ENCODE data around the gene RUSF1.
"Not testable (repeated sequence)": the region's sequence is repeated elsewhere in the genome, so short reads cannot be mapped to it uniquely, and the experiment has no call there.

RUSF1 gene

GRCh38 chr16:31507929-31508705, at the start of gene RUSF1:
RUSF1 (minus strand) TSS chr16:31508391; CDS start chr16:31508373, 18 bp downstream.
- TF ChIP-seq CTCF (IDR thresholded peaks at IDR 0.05; ENCODE audit: control insufficient read depth, insufficient read depth, low read depth, low read length, missing control alignments): no peak
- DNase-seq (ENCODE audit: low read depth): peak; percentile 55
- H3K4me3 ChIP-seq (ENCODE audit: control insufficient read depth, low read depth, low read length): peak within 1 kb of the TSS; percentile 71

GRCh38 chr16:31542763-31543162, 34.6 kb upstream of the RUSF1 start:
- no peak for DNase-seq (ENCODE audit: low read depth)
- no peak for TF ChIP-seq CTCF (IDR thresholded peaks at IDR 0.05; ENCODE audit: control insufficient read depth, insufficient read depth, low read depth, low read length, missing control alignments)
- H3K4me3 ChIP-seq (ENCODE audit: control insufficient read depth, low read depth, low read length): no peak overlapping the region

DNA sequence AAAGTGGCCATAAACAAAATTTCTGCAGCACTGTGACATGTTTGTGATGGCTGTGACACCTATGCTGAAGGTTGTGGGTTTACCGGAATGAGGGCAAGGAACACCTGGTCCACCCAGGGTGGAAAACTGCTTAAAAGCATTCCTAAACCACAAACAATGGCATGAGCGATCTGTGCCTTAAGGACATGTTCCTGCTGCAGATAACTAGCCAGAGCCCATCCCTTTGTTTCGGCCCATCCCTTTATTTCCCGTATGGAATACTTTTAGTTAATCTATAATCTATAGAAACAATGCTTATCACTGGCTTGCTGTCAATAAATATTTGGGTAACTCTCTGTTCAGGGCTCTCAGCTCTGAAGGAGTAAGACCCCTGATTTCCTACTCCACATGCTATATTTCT, 31.6 kb upstream of the RUSF1 start:
- not testable (repeated sequence) for H3K4me3 ChIP-seq (ENCODE audit: control insufficient read depth, low read depth, low read length); DNase-seq (ENCODE audit: low read depth)

DNA sequence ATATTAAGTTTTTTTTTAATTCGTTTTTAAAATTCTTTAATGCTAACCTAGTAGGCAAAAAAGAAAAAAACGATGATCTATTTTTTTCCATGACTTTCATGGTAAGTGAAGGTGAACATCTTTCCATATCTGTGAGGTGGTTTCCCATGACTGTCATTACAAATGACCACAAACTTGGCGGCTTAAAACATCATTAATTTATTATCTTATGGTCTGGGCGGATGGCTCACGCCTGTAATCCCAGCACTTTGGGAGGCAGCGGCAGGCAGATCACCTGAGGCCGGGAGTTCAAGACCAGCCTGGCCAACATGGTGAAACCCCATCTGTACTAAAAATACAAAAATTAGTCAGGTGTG, 30.0 kb upstream of the RUSF1 start:
- not testable (repeated sequence) for DNase-seq (ENCODE audit: low read depth); H3K4me3 ChIP-seq (ENCODE audit: control insufficient read depth, low read depth, low read length)

DNA sequence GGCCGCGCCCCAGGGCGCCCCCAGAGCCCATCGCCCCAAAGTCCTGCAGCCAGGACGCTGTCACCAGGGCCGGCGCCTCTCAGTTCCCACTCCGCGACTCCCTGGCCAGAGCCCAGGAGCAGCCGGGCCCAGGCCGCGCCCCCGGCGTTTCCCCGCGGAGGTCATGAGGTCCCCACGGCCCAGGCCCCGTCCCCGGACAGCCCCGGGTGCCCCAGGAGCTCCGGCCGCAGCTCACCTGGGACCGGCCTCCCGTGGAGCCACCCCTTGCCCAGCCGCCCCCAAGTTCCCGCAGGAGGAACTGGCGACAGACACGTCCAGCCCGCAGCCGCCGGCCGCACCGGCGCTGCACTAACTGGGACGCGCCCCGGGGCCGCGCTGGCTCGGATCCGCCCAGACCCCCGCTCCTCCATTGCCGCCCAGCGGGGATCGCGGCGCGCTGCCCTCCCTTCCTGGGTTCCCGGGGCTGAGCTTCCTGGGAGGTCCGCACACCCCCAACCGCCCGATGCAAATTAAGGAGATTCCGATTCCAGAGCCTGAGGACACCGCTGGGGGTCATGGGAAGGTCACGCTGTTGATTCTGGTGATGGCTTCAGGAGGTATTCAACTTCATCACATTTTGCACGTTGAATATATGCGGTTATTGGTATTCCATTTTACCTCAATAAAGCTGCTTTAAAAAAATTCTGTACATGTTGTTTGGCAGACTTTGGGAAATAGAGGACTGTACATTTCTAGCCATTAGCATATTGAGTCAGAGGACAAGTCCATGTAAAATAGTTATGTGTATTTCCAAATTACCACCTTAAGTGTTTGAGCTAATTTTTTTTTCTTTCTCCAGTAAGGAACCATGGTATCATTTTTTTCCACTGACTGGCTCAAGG, 29.4 kb upstream of the RUSF1 start:
- no peak for DNase-seq (ENCODE audit: low read depth)
- no peak overlapping the region for H3K4me3 ChIP-seq (ENCODE audit: control insufficient read depth, low read depth, low read length)
- TF ChIP-seq CTCF (IDR thresholded peaks at IDR 0.05; ENCODE audit: control insufficient read depth, insufficient read depth, low read depth, low read length, missing control alignments): no peak

DNA sequence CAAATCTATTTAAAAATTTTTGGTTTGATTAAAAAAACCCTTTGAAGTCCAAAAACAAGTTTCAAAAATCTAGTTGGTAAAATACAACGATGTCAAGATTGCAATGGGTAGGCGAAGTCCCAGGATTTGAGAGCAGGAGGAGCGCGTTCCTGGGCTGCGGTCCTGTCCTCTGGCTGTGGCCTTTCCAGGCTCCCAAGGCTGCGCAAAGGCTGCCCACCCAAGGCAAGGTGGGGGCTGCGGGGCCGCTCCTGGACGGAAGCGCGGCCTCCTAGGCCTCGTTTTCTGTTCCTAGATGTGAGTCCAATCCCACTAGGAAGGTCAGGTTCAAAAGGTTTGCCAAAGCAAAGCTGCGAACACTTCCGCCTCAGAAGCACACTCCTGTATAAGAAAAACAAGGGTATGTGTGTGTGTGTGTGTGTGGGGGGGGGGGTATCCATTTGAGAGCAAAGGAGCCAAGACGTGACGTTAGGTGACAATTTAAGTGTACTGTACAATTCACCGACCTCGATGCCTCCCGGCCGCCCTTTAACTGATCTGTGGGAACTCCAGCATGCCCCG, 28.7 kb upstream of the RUSF1 start:
- H3K4me3 ChIP-seq (ENCODE audit: control insufficient read depth, low read depth, low read length): no peak overlapping the region
- no peak for TF ChIP-seq CTCF (IDR thresholded peaks at IDR 0.05; ENCODE audit: control insufficient read depth, insufficient read depth, low read depth, low read length, missing control alignments)
- DNase-seq (ENCODE audit: low read depth): no peak

DNA sequence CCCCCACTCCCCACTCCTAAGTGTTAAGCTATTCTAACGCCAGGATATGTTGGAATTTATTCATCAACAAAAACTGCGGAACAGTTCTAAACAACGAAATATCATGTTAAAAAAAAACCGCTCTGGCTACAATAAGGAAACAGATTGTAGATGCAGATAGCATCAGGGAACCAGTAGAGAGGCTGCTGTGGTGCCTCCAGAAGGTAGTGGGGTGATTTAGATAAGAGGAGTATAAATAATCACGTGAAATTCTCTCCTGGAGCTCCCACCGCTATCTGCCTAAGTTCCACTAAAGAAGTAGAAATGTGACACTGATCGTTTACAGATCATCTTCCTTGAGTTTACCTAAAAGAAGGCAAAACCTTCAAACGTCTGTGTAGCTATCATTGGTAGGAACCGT, 27.5 kb upstream of the RUSF1 start:
- H3K4me3 ChIP-seq (ENCODE audit: control insufficient read depth, low read depth, low read length): no peak overlapping the region
- no peak for TF ChIP-seq CTCF (IDR thresholded peaks at IDR 0.05; ENCODE audit: control insufficient read depth, insufficient read depth, low read depth, low read length, missing control alignments)
- DNase-seq (ENCODE audit: low read depth): no peak
